HepG2 (cell line): ENCODE results near the gene SUCLG2. TPM values are rescaled to one million over a fixed set of nuclear protein-coding genes. Genes with fewer than 3 reads are reported as not detected.

Experiments
- ATAC-seq: fragments of 200-7000 bp; cut with Tn5 transposase; 3 replicates; pipeline ENCODE4 v1.9.1; 2020; ENCODE audit warnings: mild to moderate bottlenecking, moderate library complexity
- BruUV-seq: library from RNA; stranded (reverse); fragments of 400-500 nt; replicated peaks from 2 replicates; lab custom pipeline; 2021; lab: Mats Ljungman, UMichigan
- CTCF ChIA-PET: fragments of 300-600 bp; formaldehyde crosslinking; extraction: SDS; loops from one replicate; lab custom pipeline; 2021; ENCODE audit warnings: low total read pairs, inconsistent platforms, low intra/inter-chr PET ratio; lab: Yijun Ruan, JAX
- POLR2A ChIA-PET: fragments of 350-600 bp; sonication (Branson Sonifier 250); formaldehyde crosslinking; loops from one replicate; lab custom pipeline; 2020; ENCODE audit warnings: antibody characterized with exemption, inconsistent platforms; lab: Yijun Ruan, JAX
- DNase-seq: peaks from one replicate; pipeline ENCODE4 v3.0.0-alpha.2; 2015; ENCODE audit warnings: low spot score
- FAIRE-seq: peaks from 3 replicates; lab custom pipeline; 2011; peaks lifted over from hg19 to GRCh38; lab: Jason Lieb, UNC
- H2AFZ ChIP-seq: one replicate; pipeline ENCODE4 v1.6.1; 2011; ENCODE audit warnings: low read length, inconsistent platforms
- H3K27ac ChIP-seq: fragments of 300-600 bp; 3 replicates; pipeline ENCODE4 v1.8.0; 2011; ENCODE audit warnings: mixed run types, mild to moderate bottlenecking, mixed read lengths, low read length, inconsistent platforms; ENCODE audit not compliant: insufficient read depth; ENCODE audit errors: extremely low read length
- H3K27me3 ChIP-seq, 2 experiments: fragments of 200-600 bp in 1 of 2; 2 replicates in 1 of 2; 3 replicates in 1 of 2; pipeline versions ENCODE4 v1.6.0 to v1.8.0; 2011; ENCODE audit warnings: low read length in 2 of 2, mild to moderate bottlenecking in 2 of 2, moderate library complexity in 2 of 2, inconsistent platforms in 1 of 2; ENCODE audit not compliant: insufficient read depth in 2 of 2, control insufficient read depth in 1 of 2
- H3K36me3 ChIP-seq, 2 experiments: fragments of 200-600 bp in 1 of 2; replicated peaks in 1 of 2; 2 replicates in 1 of 2; 3 replicates in 1 of 2; pipeline versions ENCODE4 v1.5.1 to v1.8.0; 2011; ENCODE audit warnings: low read length in 2 of 2, inconsistent platforms in 1 of 2; ENCODE audit not compliant: insufficient read depth in 2 of 2, control insufficient read depth in 1 of 2
- H3K4me1 ChIP-seq: 2 replicates; pipeline ENCODE4 v1.5.1; 2012; ENCODE audit warnings: low read length, inconsistent platforms; ENCODE audit not compliant: insufficient read depth
- H3K4me2 ChIP-seq: 2 replicates; pipeline ENCODE4 v1.6.0; 2011; ENCODE audit warnings: low read depth, low read length, inconsistent platforms
- H3K4me3 ChIP-seq, 3 experiments: fragments of 200-600 bp in 1 of 3; sonication (generic), shearing (Covaris generic) in 1 of 3; replicated peaks in 1 of 3; 2 replicates each; pipeline ENCODE4 v1.5.1; 2011 to 2016; ENCODE audit warnings: low read length in 3 of 3, inconsistent platforms in 2 of 3, low read depth in 2 of 3, mild to moderate bottlenecking in 2 of 3, control low read depth in 1 of 3, mixed read lengths in 1 of 3; ENCODE audit not compliant: insufficient read depth in 1 of 3
- H3K79me2 ChIP-seq: one replicate; pipeline ENCODE4 v1.6.1; 2011; ENCODE audit warnings: low read length, inconsistent platforms; ENCODE audit not compliant: insufficient read depth
- H3K9ac ChIP-seq: 2 replicates; pipeline ENCODE4 v1.6.0; 2011; ENCODE audit warnings: mild to moderate bottlenecking, low read depth, low read length, inconsistent platforms; ENCODE audit not compliant: insufficient read depth
- H3K9me3 ChIP-seq: 2 replicates; pipeline ENCODE4 v1.5.1; 2012; ENCODE audit warnings: mild to moderate bottlenecking, low read length
- H4K20me1 ChIP-seq: 2 replicates; pipeline ENCODE4 v1.6.0; 2011; ENCODE audit warnings: inconsistent platforms, mild to moderate bottlenecking, low read length, moderate library complexity; ENCODE audit not compliant: insufficient read depth
- ATF2 ChIP-seq: sonication (generic); formaldehyde crosslinking; IDR thresholded peaks from 2 replicates; pipeline ENCODE4 v1.4.0; 2020; ENCODE audit warnings: missing genetic modification reagents
- FOSL2 ChIP-seq: sonication (generic); formaldehyde crosslinking; IDR thresholded peaks from 2 replicates; pipeline ENCODE4 v1.4.0; 2020; ENCODE audit warnings: missing genetic modification reagents
- PAWR ChIP-seq: sonication (generic); formaldehyde crosslinking; IDR thresholded peaks from 2 replicates; pipeline ENCODE4 v1.4.0; 2020; ENCODE audit warnings: missing genetic modification reagents, mild to moderate bottlenecking, borderline replicate concordance
- SMYD3 ChIP-seq: sonication (generic); formaldehyde crosslinking; IDR thresholded peaks from 2 replicates; pipeline ENCODE4 v1.8.1; 2023; ENCODE audit warnings: mild to moderate bottlenecking, missing genetic modification reagents
- TOPORS ChIP-seq: sonication (generic); formaldehyde crosslinking; IDR thresholded peaks from 2 replicates; pipeline ENCODE4 v1.8.0; 2023; ENCODE audit warnings: mild to moderate bottlenecking, missing genetic modification reagents
- ZNF101 ChIP-seq: sonication (generic); formaldehyde crosslinking; IDR thresholded peaks from 2 replicates; pipeline ENCODE4 v1.4.0; 2020; ENCODE audit warnings: mild to moderate bottlenecking, low read depth, missing genetic modification reagents, borderline replicate concordance
- ZNF629 ChIP-seq: sonication (generic); formaldehyde crosslinking; conservative IDR thresholded peaks from 2 replicates; pipeline ENCODE4 v1.5.0; 2020; ENCODE audit warnings: missing genetic modification reagents
- WGBS: methylation state at CpG from one replicate; pipeline ENCODE4 v1.1.6; 2017; ENCODE audit warnings: low lambda C conversion rate; 5-methylcytosine and 5-hydroxymethylcytosine counted together
- in situ Hi-C: cut with HindIII; loops from 2 replicates; pipeline ENCODE4 v1.10.0; 2017; ENCODE audit warnings: low pct_unique_long_range_greater_than_20kb; ENCODE audit not compliant: extremely low pct_ligation_motif_present
- intact Hi-C: fragments of 100-400 bp; cut with micrococcal nuclease; formaldehyde crosslinking; loops from one replicate; pipeline ENCODE4 v1.10.0; 2022; ENCODE audit not compliant: unreplicated experiment
- polyA plus RNA-seq, 8 experiments: library from polyadenylated mRNA; depleted of rRNA in 3 of 8; stranded (reverse) in 7 of 8; unstranded in 1 of 8; fragments of >200 nt; fragmentation: Illumina TruSeq in 4 of 8; extraction: Trizol in 4 of 8; gene quantifications; 2 replicates each; pipeline versions ENCODE4 v1.2.1 to v1.2.3, GENCODE V29; 2011 to 2016; ENCODE audit warnings: low read depth in 4 of 8, missing spikeins in 1 of 8, mixed read lengths in 1 of 8; ENCODE audit not compliant: insufficient read depth in 1 of 8
- total RNA-seq, 5 experiments: library from RNA; depleted of rRNA; stranded (reverse); fragments of >200 nt; fragmentation: Illumina TruSeq; extraction: Trizol; gene quantifications; 2 replicates each; pipeline ENCODE4 v1.2.3, GENCODE V29; 2016; ENCODE audit warnings: low read depth in 1 of 5

The SUCLG2 gene
- total and polyA plus RNA-seq, 2 of the 13 experiments (the other 11 are each of a cell fraction or from before 2014, with no cell fraction given) = 21.4 to 64.9 TPM

GRCh38 chr3:67401921-67402320 lies 252.5 kb downstream of the SUCLG2 start:
- DNase-seq (peak; percentile 3), ATAC-seq (no peak), FAIRE-seq (no peak)
- 87% methylated on average over 3 of the region's 3 CpGs for WGBS
- no peak for TF ChIP-seq TOPORS (CRISPR knock-in tag)
- TF ChIP-seq SMYD3 = no peak
- 0 out of 2 replicates have a peak, but pooled peaks have one; percentile 18 for TF ChIP-seq ZNF629 (CRISPR knock-in tag)
- no peak for TF ChIP-seq ZNF101 (CRISPR knock-in tag)
- Histone ChIP-seq H3K9me3 (no peaks in the 10 kb centered on the region), H3K4me1 (no peaks in the 10 kb centered on the region), H2AFZ (no peak overlapping the region), H4K20me1 (no peaks in the 10 kb centered on the region), H3K36me3 (peaks cover 1 to 3% of the 10 kb centered on the region in 2 experiments; a peak in 2 of 5 replicates), H3K79me2 (no peaks in the 10 kb centered on the region), H3K27ac (no peak overlapping the region), H3K4me3 (no peak overlapping the region), H3K27me3 (no peaks in the 10 kb centered on the region), H3K4me2 (no peak overlapping the region), H3K9ac (no peak overlapping the region)
- intact Hi-C loops (no loop called here), in situ Hi-C loops (no loop called here)
- ChIA-PET POLR2A (no interaction called here), CTCF (no interaction called here)
- no TSS peak for BruUV-seq

- ATAC-seq = no peak
These were observed 253.9 kb downstream of the SUCLG2 start for GRCh38 chr3:67400476-67400875.

More at GRCh38 chr3:67400476-67400875, 253.9 kb downstream of the SUCLG2 start:
- intact Hi-C loops (no loop called here), in situ Hi-C loops (no loop called here)
- Histone ChIP-seq H3K4me3 (no peak overlapping the region), H3K4me1 (no peaks in the 10 kb centered on the region), H3K36me3 (peaks cover 1 to 3% of the 10 kb centered on the region in 2 experiments; a peak in 2 of 5 replicates)
- TF ChIP-seq ATF2 (CRISPR knock-in tag) (no peak), PAWR (CRISPR knock-in tag) (no peak), FOSL2 (CRISPR knock-in tag) (peak; percentile 41; the same call in 1 of the 2 replicates)
- TF ChIP-seq, all 625 proteins: peak for 1
- H2AFZ ChIP-seq = no peak overlapping the region
- WGBS = 88% methylated on average over 6 of the region's 6 CpGs
- H4K20me1 ChIP-seq = no peaks in the 10 kb centered on the region
- FAIRE-seq (peak; percentile 43), DNase-seq (no peak)
- ChIA-PET POLR2A (no interaction called here), CTCF (no interaction called here)
- no peaks in the 10 kb centered on the region for H3K9me3 ChIP-seq
- BruUV-seq = no TSS peak
- H3K27ac ChIP-seq = no peak overlapping the region
- H3K9ac ChIP-seq = no peak overlapping the region
- H3K27me3 ChIP-seq = no peaks in the 10 kb centered on the region
- no peaks in the 10 kb centered on the region for H3K79me2 ChIP-seq
- no peak overlapping the region for H3K4me2 ChIP-seq
